Measurements from ENCODE around the gene ST3GAL5. TPM values are rescaled to one million over a fixed set of nuclear protein-coding genes. Genes with fewer than 3 reads are reported as not detected.

ST3GAL5 gene
- total RNA-seq, 1 experiment from 2014 or later = 2.4 TPM

DNA sequence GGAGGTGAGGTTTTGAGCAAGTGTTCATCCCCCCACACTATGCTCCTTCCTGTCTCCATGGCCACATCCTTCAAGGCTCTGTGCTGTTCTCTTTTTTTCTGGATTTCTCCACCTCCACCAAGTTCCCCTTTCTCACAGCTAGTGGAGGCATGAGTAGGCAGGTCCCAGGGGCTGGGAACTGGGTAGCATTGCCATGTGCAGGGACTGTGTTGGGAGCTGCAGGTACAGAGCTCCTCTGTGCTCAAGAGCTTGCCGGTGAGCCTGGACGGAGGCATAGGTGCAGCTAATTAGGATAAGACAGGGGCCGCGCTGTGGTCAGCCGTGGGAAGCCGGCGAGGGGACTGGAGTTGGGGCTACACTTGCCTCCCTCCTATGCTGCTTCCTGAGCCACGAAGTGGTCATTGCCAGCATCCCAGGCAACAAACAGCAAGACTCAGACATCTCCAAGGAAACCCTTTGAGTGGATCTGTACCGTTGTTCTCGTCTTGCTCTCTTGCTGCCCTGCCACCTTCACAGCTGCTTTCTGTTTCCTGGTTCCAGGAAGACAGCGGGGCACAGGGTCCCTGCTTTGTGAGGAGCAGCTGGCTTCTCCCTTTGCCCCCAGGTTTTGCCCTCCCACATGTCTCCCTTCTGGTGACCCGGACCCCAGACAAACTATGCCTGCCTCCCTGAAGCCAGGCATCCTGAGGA lies 98.1 kb downstream of the ST3GAL5 start:
- DNase-seq (ENCODE audit: low spot score) = no peak

DNA sequence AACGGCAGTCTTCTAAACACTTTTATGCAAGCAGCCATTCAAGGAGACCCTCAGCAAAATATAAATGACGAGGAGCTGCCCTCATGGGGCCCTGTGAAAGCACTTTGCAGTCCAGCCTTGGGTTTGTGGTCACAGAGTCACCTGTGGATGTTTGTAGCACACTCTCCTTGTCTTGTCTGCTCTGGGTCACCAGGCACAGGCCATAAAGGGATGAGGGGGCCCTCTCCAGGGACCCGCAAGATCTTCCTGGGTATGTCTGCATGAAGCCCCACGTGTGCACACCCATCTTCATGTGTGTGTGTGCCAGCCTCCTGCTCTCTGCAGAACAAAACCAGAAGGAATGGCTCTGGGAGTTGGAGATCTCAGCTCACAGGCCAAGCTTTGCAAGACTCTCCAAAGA lies 98.8 kb downstream of the ST3GAL5 start:
- DNase-seq (ENCODE audit: low spot score) = no peak

DNA sequence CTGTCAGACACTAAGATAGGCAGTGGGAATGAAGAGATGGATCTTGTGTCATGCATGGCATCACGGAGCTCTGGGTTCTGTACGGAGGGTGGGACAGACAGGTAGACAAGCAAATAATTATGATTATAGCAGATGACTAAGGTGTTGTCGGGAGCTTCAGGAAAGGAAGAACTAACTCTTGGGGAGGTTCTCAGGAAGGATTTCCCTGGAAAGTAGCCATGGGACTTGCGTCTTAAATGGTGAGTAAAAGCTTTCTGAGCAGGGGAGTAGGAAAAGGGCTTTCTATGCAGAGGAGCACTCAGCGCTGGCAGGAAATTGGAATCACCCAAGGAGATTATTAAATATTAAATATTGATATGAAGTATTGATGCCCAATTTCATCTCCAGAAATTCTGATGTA lies 99.5 kb downstream of the ST3GAL5 start:
- DNase-seq (ENCODE audit: low spot score) = no peak

DNA sequence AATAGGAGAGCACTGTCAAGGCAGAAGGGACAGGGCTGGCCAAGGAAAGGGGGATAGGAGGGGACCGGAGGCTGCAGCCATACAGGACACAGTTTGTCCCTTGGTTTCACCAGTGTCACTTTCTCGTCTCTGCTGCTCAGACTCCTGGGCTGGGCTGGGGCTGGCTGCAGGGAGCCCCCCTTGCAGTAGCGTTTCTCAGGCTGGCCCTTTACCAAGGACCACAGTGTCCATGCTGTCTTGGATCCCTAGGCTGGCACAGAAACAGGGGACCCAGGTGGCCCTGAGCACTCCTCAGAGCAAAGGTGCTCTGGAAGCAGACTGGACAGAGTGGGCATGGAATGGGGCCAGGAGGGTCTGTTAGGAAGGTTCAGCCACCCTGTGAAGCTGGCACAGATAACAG lies 100.2 kb downstream of the ST3GAL5 start:
- no peak for DNase-seq (ENCODE audit: low spot score)

DNA sequence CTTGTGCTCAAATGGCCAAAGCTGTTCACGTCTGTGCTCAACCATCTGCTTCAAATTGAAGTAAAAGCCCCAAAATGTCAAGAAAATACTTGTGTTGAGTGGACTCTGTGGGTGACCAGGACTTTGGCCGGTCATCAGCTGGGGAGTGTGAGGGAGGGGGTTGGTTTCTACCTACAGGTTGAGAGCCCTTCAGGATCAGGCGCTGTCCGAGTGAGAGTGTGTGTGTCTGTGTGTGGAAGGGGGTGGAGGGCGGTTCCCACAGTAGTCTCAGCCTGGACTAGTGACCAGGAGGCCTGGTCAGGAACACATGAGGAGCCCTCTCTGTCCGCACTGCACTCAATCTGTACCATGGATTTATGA lies 100.8 kb downstream of the ST3GAL5 start:
- DNase-seq (ENCODE audit: low spot score) = no peak

DNA sequence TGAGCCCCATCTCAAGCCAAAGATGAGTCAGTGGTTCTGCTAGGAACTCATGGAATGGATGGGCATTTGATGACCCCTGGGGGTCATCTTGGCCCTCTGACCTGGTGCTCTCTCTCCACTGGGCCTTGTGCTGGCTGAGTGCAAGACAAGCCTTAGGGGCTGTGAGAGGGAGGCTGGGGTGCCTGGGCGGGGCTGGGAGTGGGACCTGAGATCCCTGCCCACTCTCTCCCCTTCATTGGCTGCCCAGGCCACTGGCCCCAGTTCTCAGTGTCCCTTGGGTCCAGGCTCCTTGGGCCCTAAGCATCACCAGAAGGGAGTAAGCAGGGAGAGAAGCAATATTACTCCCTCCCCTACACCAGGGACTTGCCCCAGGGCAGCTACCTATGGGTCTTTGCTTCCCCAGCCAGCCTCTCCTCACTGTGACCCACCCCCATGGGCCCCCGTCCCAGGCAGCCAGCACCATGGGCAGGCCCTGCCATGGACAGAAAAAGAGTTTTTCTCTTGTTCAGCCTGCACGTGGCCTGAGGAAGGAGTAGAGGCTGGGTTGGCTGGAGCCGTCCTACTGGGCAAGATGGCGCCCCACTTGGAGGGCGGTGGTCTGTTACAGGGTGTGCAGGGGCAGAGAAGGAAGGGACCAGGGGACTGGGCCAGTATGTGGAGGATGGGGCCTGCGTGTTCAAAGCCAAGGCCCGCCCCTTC lies 101.4 kb downstream of the ST3GAL5 start:
- no peak for DNase-seq (ENCODE audit: low spot score)

Small RNA genes within 50 kb of the gene (small RNA-seq; reads per million reads assigned to genes)
- gene RN7SKP83 = not detected

Other genes starting within 250 kb of the ST3GAL5 start
- gene SFTPB, start 220.8 kb downstream of the ST3GAL5 start, total RNA-seq (2014; rRNA removed; shearing (Covaris generic)) = not detected in 2 replicates
- gene GNLY, start 194.6 kb downstream of the ST3GAL5 start, total RNA-seq (2014; rRNA removed; shearing (Covaris generic)) = not detected in 2 replicates
- gene ATOH8, start 135.0 kb downstream of the ST3GAL5 start, total RNA-seq (2014; rRNA removed; shearing (Covaris generic)) = 1.0 and 2.3 TPM in 2 replicates
- gene POLR1A, start 216.9 kb upstream of the ST3GAL5 start, total RNA-seq (2014; rRNA removed; shearing (Covaris generic)) = 21.0 and 23.8 TPM in 2 replicates
- gene PTCD3, start 217.2 kb upstream of the ST3GAL5 start, total RNA-seq (2014; rRNA removed; shearing (Covaris generic)) = 50.0 and 72.1 TPM in 2 replicates